Measurements from ENCODE around the gene UMODL1.

GRCh38 chr21:42038393-42038792 lies 32.7 kb upstream of the UMODL1 start:
- TF ChIP-seq YY1 (IDR thresholded peaks at IDR 0.05; ENCODE audit: low read depth) = no peak
- no peak for TF ChIP-seq EGR1 (IDR thresholded peaks at IDR 0.05)
- no peak for TF ChIP-seq EP300 (IDR thresholded peaks at IDR 0.05; ENCODE audit: borderline replicate concordance)
- TF ChIP-seq TCF12 (IDR thresholded peaks at IDR 0.05; ENCODE audit: low read depth) = no peak
- no peak for TF ChIP-seq RAD21 (IDR thresholded peaks at IDR 0.05; ENCODE audit: low read depth)
- no peak for TF ChIP-seq REST (IDR thresholded peaks at IDR 0.05; ENCODE audit: low read depth)
- TF ChIP-seq NFIC (IDR thresholded peaks at IDR 0.05) = no peak
- TF ChIP-seq MAX (IDR thresholded peaks at IDR 0.05) = no peak
- no peak for TF ChIP-seq CEBPB (IDR thresholded peaks at IDR 0.05)
- TF ChIP-seq CREB1 (IDR thresholded peaks at IDR 0.05; ENCODE audit: low read depth) = no peak
